OCI-LY3 (cell line): ENCODE results near the gene RAC3.

Experiments
- H2AFZ ChIP-seq: fragments of 200-600, 300-600 bp; shearing (Covaris generic); 2 replicates; pipeline ENCODE4 v1.6.0; 2014; ENCODE audit warnings: antibody characterized with exemption, low read depth, low read length
- H3K27ac ChIP-seq: fragments of 200-600, 300-600 bp; sonication (generic); 2 replicates; pipeline ENCODE4 v1.5.1; 2014; ENCODE audit warnings: mild to moderate bottlenecking, low read length, moderate library complexity, mixed read lengths
- H3K27me3 ChIP-seq: fragments of 200-600, 300-600 bp; sonication (generic); 2 replicates; pipeline ENCODE4 v1.6.1; 2014; ENCODE audit warnings: low read depth, low read length, mixed read lengths
- H3K36me3 ChIP-seq: fragments of 200-600, 300-600 bp; sonication (generic); replicated peaks from 2 replicates; pipeline ENCODE3; 2014; ENCODE audit warnings: low read depth, low read length, mixed read lengths
- H3K4me1 ChIP-seq: fragments of 300-600, 200-600 bp; sonication (generic); 2 replicates; pipeline ENCODE4 v1.6.1; 2014; ENCODE audit warnings: low read length, mixed read lengths
- H3K4me2 ChIP-seq: fragments of 200-600, 300-600 bp; sonication (generic); 2 replicates; pipeline ENCODE4 v1.6.1; 2014; ENCODE audit warnings: low read length, mixed read lengths
- H3K4me3 ChIP-seq: fragments of 300-600, 200-600 bp; sonication (generic); 2 replicates; pipeline ENCODE4 v1.5.1; 2014; ENCODE audit warnings: antibody characterized with exemption, mild to moderate bottlenecking, low read length, moderate library complexity
- H3K79me2 ChIP-seq: fragments of 300-600, 200-600 bp; shearing (Covaris generic); 2 replicates; pipeline ENCODE4 v1.6.1; 2014; ENCODE audit warnings: mild to moderate bottlenecking, low read length, mixed read lengths
- H3K9ac ChIP-seq: fragments of 300-600, 200-600 bp; shearing (Covaris generic); 2 replicates; pipeline ENCODE4 v1.6.0; 2014; ENCODE audit warnings: mild to moderate bottlenecking, low read length, moderate library complexity
- H3K9me3 ChIP-seq: fragments of 200-600, 300-600 bp; shearing (Covaris generic); 2 replicates; pipeline ENCODE4 v1.6.1; 2014; ENCODE audit warnings: low read length, mixed read lengths; ENCODE audit not compliant: insufficient read depth
- H4K20me1 ChIP-seq: fragments of 200-600, 300-600 bp; sonication (generic); 2 replicates; pipeline ENCODE4 v1.6.1; 2016; ENCODE audit warnings: low read length, mixed read lengths; ENCODE audit not compliant: insufficient read depth
- CTCF ChIP-seq: fragments of 200-600, 300-600 bp; sonication (generic); IDR thresholded peaks from 2 replicates; pipeline ENCODE4 v1.5.1; 2014; ENCODE audit warnings: antibody characterized with exemption, low read length, low read depth
- EZH2phosphoT487 ChIP-seq: fragments of 200-600 bp; shearing (Covaris generic); IDR thresholded peaks from 2 replicates; pipeline ENCODE4 v1.6.1; 2018; ENCODE audit warnings: antibody characterized with exemption, mixed run types, low read depth

The RAC3 gene

DNA sequence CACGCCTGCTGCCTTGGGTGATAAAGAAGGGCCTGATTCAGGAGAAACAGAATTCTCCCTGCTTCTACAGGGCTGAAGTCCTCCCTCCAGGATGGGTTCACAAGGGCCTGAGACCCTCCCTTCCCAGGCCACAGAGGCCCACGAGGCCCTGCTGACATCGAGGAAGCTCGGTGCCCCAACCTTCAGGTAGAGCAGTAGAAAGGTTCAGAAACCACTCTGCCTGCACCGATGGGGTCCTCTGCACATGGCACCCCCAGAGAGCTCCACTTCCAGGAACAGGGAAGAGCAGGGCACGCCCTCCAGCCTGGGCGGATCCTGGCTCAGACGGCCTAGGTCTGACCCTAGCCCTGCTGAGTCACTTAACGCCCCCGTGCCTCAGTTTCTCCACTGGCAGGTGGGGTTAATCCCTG is 9.6 kb upstream of the RAC3 start:
- Histone ChIP-seq H3K27me3 (no peaks in the 10 kb centered on the region), H3K4me1 (peaks cover 20% of the 10 kb centered on the region), H3K9me3 (no peaks in the 10 kb centered on the region), H3K27ac (peak overlapping the region; percentile 45), H3K79me2 (peaks cover 15% of the 10 kb centered on the region), H2AFZ (no peak overlapping the region), H3K36me3 (no peaks in the 10 kb centered on the region), H3K9ac (peak overlapping the region; percentile 97), H3K4me3 (peak overlapping the region; percentile 100), H3K4me2 (peak overlapping the region; percentile 99), H4K20me1 (peaks cover 13% of the 10 kb centered on the region)
- TF ChIP-seq EZH2phosphoT487 (no peak), CTCF (no peak)

- peaks cover 23% of the 10 kb centered on the region for H3K4me1 ChIP-seq
- H2AFZ ChIP-seq = peak within 1 kb of the TSS; percentile 67; the same call in 1 of the 2 replicates
- peaks cover 15% of the 10 kb centered on the region for H3K79me2 ChIP-seq
Measured at GRCh38 chr17:82022310-82022980, 9.0 kb upstream of the RAC3 start, which contains the start of gene CENPX. CENPX (minus strand) TSS chr17:82022878; CDS start chr17:82022861, 17 bp downstream.

DNA sequence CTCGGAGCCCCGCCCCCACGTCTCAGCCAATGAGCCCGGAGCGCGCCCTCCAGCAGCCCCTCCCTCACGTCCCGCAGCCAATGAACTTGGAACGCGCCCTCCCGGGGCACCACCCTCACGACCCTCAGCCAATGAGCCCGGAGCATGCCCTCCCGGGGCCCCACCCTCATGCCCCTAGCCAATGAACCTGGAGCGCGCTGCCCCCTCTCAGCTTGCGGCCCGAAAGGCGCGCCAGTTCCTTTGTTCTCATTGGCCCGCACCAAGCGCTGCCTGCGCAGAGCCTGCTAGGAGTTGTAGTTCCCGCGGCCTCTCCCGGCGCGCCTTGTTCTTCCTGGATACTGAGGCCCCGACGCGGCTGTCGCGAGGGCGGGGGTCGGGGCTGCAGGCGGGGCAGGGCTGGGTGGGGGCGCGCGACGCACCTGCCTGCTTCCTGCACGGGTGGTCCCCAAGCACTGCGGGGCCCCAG is 8.5 kb upstream of the RAC3 start, which contains the start of gene LRRC45:
TSS of gene LRRC45 (plus strand) at position 325 of the 466 bp plus-strand sequence. CDS start 339 bp downstream, outside the sequence.
- Histone ChIP-seq H3K27me3 (no peaks in the 10 kb centered on the region), H3K4me2 (peak within 1 kb of the TSS; percentile 99), H3K4me3 (peak within 1 kb of the TSS; percentile 100), H3K4me1 (peaks cover 29% of the 10 kb centered on the region), H3K79me2 (peaks cover 15% of the 10 kb centered on the region), H4K20me1 (peaks cover 13% of the 10 kb centered on the region), H3K9ac (peak within 1 kb of the TSS; percentile 97), H3K27ac (peak within 1 kb of the TSS; percentile 45), H3K36me3 (no peaks in the 10 kb centered on the region), H2AFZ (peak within 1 kb of the TSS; percentile 67; the same call in 1 of the 2 replicates), H3K9me3 (no peaks in the 10 kb centered on the region)
- TF ChIP-seq EZH2phosphoT487 (no peak), CTCF (no peak)

More at GRCh38 chr17:82022310-82022980, 9.0 kb upstream of the RAC3 start, which contains the start of gene CENPX:
- Histone ChIP-seq H3K4me3 (peak within 1 kb of the TSS; percentile 100), H4K20me1 (peaks cover 13% of the 10 kb centered on the region), H3K27me3 (no peaks in the 10 kb centered on the region), H3K27ac (peak within 1 kb of the TSS; percentile 45), H3K9me3 (no peaks in the 10 kb centered on the region), H3K4me2 (peak within 1 kb of the TSS; percentile 99), H3K9ac (peak within 1 kb of the TSS; percentile 97), H3K36me3 (no peaks in the 10 kb centered on the region)
- TF ChIP-seq EZH2phosphoT487 (no peak), CTCF (no peak)

DNA sequence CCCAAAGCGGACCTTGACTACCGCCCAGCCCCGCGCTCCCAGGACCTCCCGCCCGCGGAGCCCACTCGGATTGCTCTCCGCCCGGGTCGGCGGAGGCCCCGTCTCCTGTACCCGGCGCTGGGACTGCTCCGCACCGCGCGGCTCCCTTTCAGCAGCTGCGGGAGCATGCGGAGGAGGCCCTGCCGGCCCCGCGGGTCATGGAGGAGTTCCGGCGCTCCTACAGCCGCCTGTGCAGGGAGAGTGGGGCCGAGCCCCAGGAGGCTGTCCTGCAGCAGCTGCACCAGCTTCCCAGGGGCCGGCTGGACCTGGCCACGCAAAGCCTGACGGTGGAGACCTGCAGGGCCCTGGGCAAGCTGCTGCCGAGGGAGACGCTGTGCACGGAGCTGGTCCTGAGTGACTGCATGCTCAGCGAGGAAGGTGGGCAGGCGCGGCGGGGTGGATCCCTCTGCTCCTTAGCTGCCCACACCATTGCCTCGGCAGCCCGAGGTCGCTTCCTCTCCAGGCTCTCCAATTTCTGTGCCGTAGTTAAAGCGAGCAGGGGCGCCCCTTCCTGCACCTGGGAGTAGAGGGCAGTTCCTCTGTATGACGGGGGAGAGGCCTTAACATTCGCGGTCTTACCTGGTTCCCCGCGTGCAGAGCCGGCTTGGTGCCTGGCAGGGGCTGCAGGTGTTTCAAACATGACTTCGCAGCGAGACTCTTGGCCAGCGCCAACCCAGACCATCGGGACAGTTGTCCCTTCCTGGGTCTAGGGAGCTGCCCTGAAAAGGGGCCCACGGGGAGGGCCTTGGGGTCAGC is 7.8 kb upstream of the RAC3 start:
- no peaks in the 10 kb centered on the region for H3K36me3 ChIP-seq
- H3K79me2 ChIP-seq = peaks cover 15% of the 10 kb centered on the region
- H3K9me3 ChIP-seq = no peaks in the 10 kb centered on the region
- no peak for TF ChIP-seq CTCF
- no peak for TF ChIP-seq EZH2phosphoT487
- peak overlapping the region; percentile 65 for H3K9ac ChIP-seq
- H3K4me1 ChIP-seq = peaks cover 35% of the 10 kb centered on the region
- peak overlapping the region; percentile 97 for H3K4me2 ChIP-seq
- peaks cover 13% of the 10 kb centered on the region for H4K20me1 ChIP-seq
- H2AFZ ChIP-seq = peak overlapping the region; percentile 3; the same call in 1 of the 2 replicates
- H3K27ac ChIP-seq = no peak overlapping the region
- H3K4me3 ChIP-seq = peak overlapping the region; percentile 88
- H3K27me3 ChIP-seq = no peaks in the 10 kb centered on the region
